ENCODE results near the gene DIPK1B. TPM values are rescaled to one million over a fixed set of nuclear protein-coding genes. Genes with fewer than 3 reads are reported as not detected.

Gene DIPK1B
- total RNA-seq, 2 donors from 2014 or later = 1.3 to 3.2 TPM

DNA sequence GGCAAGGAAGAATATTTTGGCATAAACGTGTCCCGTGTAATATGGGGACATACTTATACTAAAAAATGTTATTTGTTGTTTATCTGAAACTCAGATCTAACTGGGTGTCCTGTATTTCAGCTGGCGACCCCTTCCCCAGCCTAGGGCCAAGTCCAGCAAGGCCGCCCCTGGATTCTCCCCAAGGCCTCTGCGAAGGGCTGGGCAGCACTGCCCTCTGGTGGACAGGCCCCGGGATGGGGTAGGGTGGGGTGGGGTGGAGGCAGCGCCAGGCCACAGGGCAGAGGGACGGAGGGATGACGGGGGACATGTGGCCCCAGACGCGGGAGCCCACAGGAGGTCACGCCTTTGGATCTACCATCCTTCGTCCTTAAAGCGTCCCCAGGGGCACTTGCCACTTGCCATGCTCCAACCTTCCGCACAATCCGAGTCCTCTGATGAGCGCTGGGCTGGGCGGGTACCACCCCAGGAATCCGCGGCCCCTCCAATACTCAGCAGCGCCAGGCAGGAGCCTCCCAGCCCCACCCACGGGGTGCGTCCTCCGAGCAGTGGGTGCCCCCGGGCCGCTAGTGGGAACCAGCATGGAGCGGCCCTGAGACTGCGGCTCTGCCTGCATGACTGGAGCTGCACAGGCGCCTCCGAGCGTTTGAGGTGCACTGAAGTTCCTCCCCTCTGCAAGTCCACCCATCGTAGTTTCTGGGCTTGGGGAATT is 18.1 kb upstream of the DIPK1B start:
- ATAC-seq = peak; percentile 50
- no peak for DNase-seq
- peaks cover 20% of the 10 kb centered on the region for H3K27me3 Mint-ChIP-seq
- H3K4me3 Mint-ChIP-seq = no peak overlapping the region
- no peak overlapping the region for H3K27ac Mint-ChIP-seq
- no peaks in the 10 kb centered on the region for H3K9me3 ChIP-seq (ENCODE audit: control insufficient read depth, low read length, poor library complexity, severe bottlenecking)
- no peaks in the 10 kb centered on the region for H3K36me3 Mint-ChIP-seq (ENCODE audit: low read depth)
- H3K4me1 Mint-ChIP-seq = no peaks in the 10 kb centered on the region

DNA sequence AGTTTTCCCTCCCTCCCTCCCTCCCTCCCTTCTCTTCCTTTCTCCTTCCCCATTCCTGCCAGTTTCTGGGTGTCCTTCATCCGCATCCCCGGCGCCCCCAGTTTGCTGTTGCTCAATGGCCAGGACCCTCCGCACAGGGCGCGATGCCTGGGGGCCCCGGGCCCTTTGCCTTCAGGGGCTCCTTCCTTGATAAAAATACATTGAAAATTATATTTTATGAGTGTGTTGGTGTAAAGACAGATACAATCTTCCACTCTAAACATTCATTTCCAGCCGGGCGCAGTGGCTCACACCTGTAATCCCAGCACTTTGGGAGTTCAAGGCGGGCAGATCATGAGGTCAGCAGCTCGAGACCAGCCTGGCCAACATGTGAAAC is 17.5 kb upstream of the DIPK1B start:
- no peaks in the 10 kb centered on the region for H3K9me3 ChIP-seq (ENCODE audit: control insufficient read depth, low read length, poor library complexity, severe bottlenecking)
- Mint-ChIP-seq H3K4me3 (no peak overlapping the region), H3K27ac (no peak overlapping the region), H3K27me3 (peaks cover 20% of the 10 kb centered on the region), H3K4me1 (no peaks in the 10 kb centered on the region), H3K36me3 (ENCODE audit: low read depth) (no peaks in the 10 kb centered on the region)
- DNase-seq = no peak
- ATAC-seq = no peak

GRCh38 chr9:136695435-136695895 is 16.9 kb upstream of the DIPK1B start:
- ATAC-seq (no peak), DNase-seq (no peak)
- Mint-ChIP-seq H3K27ac (no peak overlapping the region), H3K4me1 (no peaks in the 10 kb centered on the region), H3K27me3 (peaks cover 22% of the 10 kb centered on the region), H3K4me3 (no peak overlapping the region), H3K36me3 (ENCODE audit: low read depth) (no peaks in the 10 kb centered on the region)
- no peaks in the 10 kb centered on the region for H3K9me3 ChIP-seq (ENCODE audit: control insufficient read depth, low read length, poor library complexity, severe bottlenecking)

DNA sequence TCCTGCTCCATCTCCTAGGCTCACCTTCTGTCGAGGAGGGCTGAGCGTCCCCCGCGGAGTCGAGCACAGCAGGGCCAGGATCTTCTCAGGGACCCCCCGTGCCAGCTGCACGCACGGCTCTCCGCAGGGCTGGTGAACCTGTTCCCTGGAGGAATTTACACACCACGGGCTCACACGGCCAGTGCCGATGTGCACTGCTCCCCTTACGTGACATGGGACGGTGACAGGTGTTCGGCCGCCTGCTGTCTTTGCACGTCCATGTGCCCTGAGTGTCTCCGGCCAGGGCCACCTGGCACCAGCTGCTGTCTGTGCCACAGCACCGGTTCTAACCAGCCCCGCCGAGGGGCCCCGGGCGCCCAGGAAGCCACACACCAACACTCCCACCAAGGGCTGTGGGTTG is 16.4 kb upstream of the DIPK1B start:
- no peaks in the 10 kb centered on the region for H3K9me3 ChIP-seq (ENCODE audit: control insufficient read depth, low read length, poor library complexity, severe bottlenecking)
- DNase-seq = no peak
- no peak for ATAC-seq
- Mint-ChIP-seq H3K4me3 (no peak overlapping the region), H3K36me3 (ENCODE audit: low read depth) (no peaks in the 10 kb centered on the region), H3K27ac (no peak overlapping the region), H3K4me1 (peaks cover 2% of the 10 kb centered on the region), H3K27me3 (peaks cover 24% of the 10 kb centered on the region)

- Mint-ChIP-seq H3K27ac (no peak overlapping the region), H3K4me3 (no peak overlapping the region), H3K36me3 (ENCODE audit: low read depth) (no peaks in the 10 kb centered on the region), H3K27me3 (peaks cover 27% of the 10 kb centered on the region), H3K4me1 (peaks cover 6% of the 10 kb centered on the region)
- no peak for ATAC-seq
- no peaks in the 10 kb centered on the region for H3K9me3 ChIP-seq (ENCODE audit: control insufficient read depth, low read length, poor library complexity, severe bottlenecking)
- no peak for DNase-seq
Observed at GRCh38 chr9:136696502-136696901, 15.9 kb upstream of the DIPK1B start.

DNA sequence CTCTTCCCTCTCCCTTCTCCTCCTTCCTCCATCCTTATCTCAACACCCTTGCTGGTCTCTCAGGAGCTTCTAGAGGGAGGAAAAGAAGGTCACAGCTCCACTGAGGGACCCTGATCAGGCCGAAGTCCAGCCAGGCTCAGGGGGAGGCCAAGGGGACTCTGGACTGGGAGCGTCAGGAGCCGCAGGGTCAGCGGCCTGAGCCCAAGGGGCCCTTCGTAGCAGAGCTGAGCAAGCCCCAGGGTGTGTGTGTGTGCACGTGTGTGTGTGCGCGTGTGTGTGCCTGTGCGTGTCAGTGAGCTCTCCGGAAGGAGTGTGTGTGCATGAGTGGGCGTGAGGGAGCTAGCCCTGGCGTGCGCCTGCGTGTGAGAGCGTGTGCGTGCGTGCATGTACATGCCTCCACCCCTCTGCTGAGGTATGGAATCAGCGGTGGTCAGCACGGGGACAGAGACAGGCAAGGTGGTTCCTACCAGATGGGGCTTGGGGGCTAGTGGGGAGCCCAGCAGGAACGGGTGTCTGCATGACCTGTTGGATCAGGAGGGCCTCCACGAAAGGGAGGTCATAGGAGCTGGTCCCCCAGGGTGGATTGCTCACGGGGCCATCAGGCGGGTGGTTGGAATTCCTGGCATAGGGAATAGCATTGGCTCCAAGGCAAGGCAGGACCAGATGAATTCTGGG is 15.1 kb upstream of the DIPK1B start:
- no peaks in the 10 kb centered on the region for H3K9me3 ChIP-seq (ENCODE audit: control insufficient read depth, low read length, poor library complexity, severe bottlenecking)
- Mint-ChIP-seq H3K4me1 (peaks cover 8% of the 10 kb centered on the region), H3K27me3 (peaks cover 28% of the 10 kb centered on the region), H3K36me3 (ENCODE audit: low read depth) (no peaks in the 10 kb centered on the region), H3K4me3 (no peak overlapping the region), H3K27ac (no peak overlapping the region)
- no peak for ATAC-seq
- no peak for DNase-seq

DNA sequence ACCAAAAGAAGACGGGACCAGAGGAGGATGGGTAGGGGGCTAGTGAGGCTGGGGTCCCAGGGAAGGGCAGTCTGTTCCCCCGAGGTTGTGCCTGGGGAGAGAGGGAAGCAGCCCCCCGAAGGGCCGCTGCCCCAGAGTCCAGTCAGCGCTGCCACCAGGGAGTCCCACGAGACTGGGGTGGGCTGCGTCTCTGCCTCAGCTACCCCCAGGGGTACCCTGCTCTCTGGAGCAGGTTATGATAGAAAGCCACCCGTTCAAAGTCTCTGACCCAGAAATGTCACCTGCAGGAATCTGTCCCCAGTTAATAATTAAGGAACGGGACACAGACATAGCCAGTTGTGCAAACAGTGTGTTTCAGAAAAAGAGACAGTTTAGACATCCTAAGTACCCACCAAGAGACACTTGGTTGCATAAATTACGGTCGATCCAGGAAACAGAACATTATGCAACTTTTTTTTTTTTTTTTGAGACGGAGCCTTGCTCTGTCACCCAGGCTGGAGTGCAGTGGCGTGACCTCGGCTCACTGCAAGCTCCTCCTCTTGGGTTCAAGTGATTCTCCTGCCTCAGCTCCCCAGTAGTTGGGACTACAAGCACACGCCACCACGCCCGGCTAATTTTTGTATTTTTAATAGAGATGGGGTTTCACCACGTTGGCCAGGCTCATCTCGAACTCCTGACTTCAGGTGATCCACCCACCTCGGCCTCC is 14.4 kb upstream of the DIPK1B start:
- peaks cover 28% of the 10 kb centered on the region for H3K27me3 Mint-ChIP-seq
- H3K27ac Mint-ChIP-seq = no peak overlapping the region
- DNase-seq (no peak), ATAC-seq (no peak)
- H3K4me1 Mint-ChIP-seq = peaks cover 8% of the 10 kb centered on the region
- no peaks in the 10 kb centered on the region for H3K9me3 ChIP-seq (ENCODE audit: control insufficient read depth, low read length, poor library complexity, severe bottlenecking)
- H3K36me3 Mint-ChIP-seq (ENCODE audit: low read depth) = no peaks in the 10 kb centered on the region
- no peak overlapping the region for H3K4me3 Mint-ChIP-seq

DNA sequence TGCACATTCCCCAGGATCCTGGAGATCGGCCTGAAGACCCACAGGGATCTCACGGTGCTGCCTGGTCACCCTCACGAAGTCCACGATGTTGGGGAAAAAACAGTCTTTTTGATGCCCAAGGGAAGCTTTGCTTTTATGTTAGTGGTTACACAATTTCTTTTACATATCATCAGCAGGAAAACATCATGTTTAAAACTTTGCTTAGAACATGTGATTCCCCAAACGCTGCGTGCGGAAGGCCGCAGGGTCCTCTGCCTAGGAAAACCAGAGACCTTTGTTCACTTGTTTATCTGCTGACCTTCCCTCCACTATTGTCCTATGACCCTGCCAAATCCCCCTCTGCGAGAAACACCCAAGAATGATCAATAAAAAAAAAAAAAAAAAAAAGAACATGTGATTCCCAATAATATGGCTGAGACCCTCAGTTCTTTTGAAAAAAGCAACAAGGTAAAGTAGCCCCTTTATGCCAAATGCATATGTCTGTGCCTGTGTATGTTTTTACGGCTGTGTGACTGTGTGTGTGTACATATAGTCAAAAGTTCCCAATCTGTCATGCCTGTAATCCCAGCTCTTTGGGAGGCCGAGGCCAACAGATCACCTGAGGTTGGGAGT is 13.6 kb upstream of the DIPK1B start:
- H3K4me1 Mint-ChIP-seq = peaks cover 8% of the 10 kb centered on the region
- H3K36me3 Mint-ChIP-seq (ENCODE audit: low read depth) = no peaks in the 10 kb centered on the region
- no peak overlapping the region for H3K27ac Mint-ChIP-seq
- no peak for DNase-seq
- no peaks in the 10 kb centered on the region for H3K9me3 ChIP-seq (ENCODE audit: control insufficient read depth, low read length, poor library complexity, severe bottlenecking)
- no peak overlapping the region for H3K4me3 Mint-ChIP-seq
- no peak for ATAC-seq
- H3K27me3 Mint-ChIP-seq = peaks cover 23% of the 10 kb centered on the region

DNA sequence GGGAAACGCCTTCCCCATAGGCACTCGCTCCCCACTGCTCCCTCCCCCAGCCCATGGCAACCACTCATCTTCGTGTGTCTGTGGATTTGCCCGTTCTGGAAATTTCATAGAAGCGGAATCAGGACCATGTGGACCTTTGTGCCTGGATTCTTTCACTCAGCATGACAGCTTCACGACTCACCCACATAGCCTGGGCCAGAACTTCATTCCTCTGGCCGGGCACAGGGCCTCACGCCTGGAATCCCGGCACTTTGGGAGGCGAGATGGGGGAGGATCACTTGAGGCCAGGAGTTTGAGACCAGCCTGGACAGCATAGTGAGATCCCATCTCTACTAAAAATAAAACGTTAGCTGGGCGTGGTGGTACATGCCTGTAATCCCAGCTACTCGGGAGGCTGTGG is 12.1 kb upstream of the DIPK1B start:
- H3K4me3 Mint-ChIP-seq = no peak overlapping the region
- peaks cover 24% of the 10 kb centered on the region for H3K27me3 Mint-ChIP-seq

GRCh38 chr9:136700959-136701667 is 11.3 kb upstream of the DIPK1B start:
- Mint-ChIP-seq H3K27me3 (peaks cover 30% of the 10 kb centered on the region), H3K4me3 (peak overlapping the region; percentile 85), H3K36me3 (ENCODE audit: low read depth) (no peaks in the 10 kb centered on the region), H3K4me1 (peaks cover 8% of the 10 kb centered on the region), H3K27ac (peak overlapping the region; percentile 84)
- peak in 1 of 3 donors; percentile 41 for DNase-seq
- ATAC-seq = peak; percentile 87
- H3K9me3 ChIP-seq (ENCODE audit: control insufficient read depth, low read length, poor library complexity, severe bottlenecking) = no peaks in the 10 kb centered on the region

More for the DNA sequence above, 12.1 kb upstream of the DIPK1B start:
- H3K9me3 ChIP-seq (ENCODE audit: control insufficient read depth, low read length, poor library complexity, severe bottlenecking) = no peaks in the 10 kb centered on the region
- Mint-ChIP-seq H3K27ac (peak overlapping the region; percentile 84), H3K36me3 (ENCODE audit: low read depth) (no peaks in the 10 kb centered on the region), H3K4me1 (peaks cover 8% of the 10 kb centered on the region)
- DNase-seq = no peak
- ATAC-seq = no peak

GRCh38 chr9:136701668-136702053 is 10.7 kb upstream of the DIPK1B start:
- ATAC-seq (no peak), DNase-seq (no peak)
- peak overlapping the region; percentile 85 for H3K4me3 Mint-ChIP-seq
- peaks cover 30% of the 10 kb centered on the region for H3K27me3 Mint-ChIP-seq
- H3K27ac Mint-ChIP-seq = peak overlapping the region; percentile 84
- peaks cover 8% of the 10 kb centered on the region for H3K4me1 Mint-ChIP-seq
- no peaks in the 10 kb centered on the region for H3K9me3 ChIP-seq (ENCODE audit: control insufficient read depth, low read length, poor library complexity, severe bottlenecking)
- H3K36me3 Mint-ChIP-seq (ENCODE audit: low read depth) = no peaks in the 10 kb centered on the region

DNA sequence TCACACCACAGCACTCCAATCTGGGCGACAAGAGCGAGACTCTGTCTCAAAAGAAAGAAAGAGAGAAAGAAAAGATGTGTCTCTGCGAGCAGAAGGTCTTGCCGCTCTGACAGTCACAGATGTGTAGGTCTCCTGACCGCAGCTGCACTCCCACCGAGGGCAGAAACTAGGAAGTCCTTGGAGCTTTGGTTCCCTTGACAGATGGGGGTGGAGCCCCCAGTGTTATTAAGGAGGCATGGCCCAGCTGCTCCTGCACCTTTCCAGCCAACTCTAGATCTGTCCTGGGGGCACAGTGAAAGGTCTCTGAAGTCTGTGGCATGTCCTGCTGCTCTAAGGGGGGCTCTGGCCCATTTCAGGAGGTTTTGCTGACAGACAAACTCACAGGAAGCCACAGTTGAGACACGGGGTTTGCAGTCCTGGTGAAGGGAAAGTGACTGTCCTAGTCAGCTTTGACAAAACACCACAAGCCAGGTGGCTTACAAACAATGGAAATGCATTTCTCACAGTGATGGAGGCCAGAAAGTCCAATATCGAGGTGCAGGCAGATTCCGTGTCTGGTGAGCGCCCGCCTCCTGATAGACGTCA is 9.0 kb upstream of the DIPK1B start:
- Mint-ChIP-seq H3K27me3 (peaks cover 23% of the 10 kb centered on the region), H3K4me3 (no peak overlapping the region), H3K27ac (no peak overlapping the region), H3K4me1 (peaks cover 8% of the 10 kb centered on the region), H3K36me3 (ENCODE audit: low read depth) (no peaks in the 10 kb centered on the region)
- no peak for ATAC-seq
- DNase-seq = no peak
- H3K9me3 ChIP-seq (ENCODE audit: control insufficient read depth, low read length, poor library complexity, severe bottlenecking) = no peaks in the 10 kb centered on the region
